ENCODE data around the gene TNXB.

DNA sequence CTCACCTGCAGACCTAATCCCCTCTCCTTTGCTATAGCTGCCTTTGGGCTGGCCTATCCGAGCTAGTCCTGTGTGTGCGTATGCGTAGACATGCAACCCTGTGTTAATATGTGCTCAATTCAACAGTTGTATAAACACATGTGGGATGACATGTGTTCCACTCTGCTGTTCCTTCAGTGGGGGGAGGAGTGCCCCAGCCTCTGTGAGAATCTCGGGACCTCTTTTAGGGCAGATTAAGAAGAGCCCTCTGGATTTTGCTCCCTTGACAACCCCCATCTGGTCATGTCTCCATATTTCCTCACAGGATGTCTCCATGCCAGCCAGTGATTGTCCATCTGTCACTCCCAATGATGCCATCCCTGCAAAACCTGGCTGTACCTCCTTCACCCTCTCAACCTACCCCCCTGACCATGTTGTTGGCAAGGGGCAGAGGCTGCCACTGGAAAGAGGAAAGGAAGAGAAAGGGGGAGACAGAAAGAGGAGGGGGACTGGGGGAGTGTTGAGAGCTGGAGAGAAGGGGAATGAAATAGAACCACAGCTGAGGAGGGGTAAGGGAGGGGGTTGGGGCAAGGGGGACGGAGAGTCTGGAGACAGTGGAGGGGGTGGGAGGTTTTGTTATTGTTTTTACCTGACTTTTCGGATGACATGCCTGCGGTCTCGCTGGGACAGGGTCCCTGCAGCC is 42.2 kb upstream of the TNXB start:
- TF ChIP-seq, protein P1, sequence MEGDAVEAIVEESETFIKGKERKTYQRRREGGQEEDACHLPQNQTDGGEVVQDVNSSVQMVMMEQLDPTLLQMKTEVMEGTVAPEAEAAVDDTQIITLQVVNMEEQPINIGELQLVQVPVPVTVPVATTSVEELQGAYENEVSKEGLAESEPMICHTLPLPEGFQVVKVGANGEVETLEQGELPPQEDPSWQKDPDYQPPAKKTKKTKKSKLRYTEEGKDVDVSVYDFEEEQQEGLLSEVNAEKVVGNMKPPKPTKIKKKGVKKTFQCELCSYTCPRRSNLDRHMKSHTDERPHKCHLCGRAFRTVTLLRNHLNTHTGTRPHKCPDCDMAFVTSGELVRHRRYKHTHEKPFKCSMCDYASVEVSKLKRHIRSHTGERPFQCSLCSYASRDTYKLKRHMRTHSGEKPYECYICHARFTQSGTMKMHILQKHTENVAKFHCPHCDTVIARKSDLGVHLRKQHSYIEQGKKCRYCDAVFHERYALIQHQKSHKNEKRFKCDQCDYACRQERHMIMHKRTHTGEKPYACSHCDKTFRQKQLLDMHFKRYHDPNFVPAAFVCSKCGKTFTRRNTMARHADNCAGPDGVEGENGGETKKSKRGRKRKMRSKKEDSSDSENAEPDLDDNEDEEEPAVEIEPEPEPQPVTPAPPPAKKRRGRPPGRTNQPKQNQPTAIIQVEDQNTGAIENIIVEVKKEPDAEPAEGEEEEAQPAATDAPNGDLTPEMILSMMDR (IDR thresholded peaks at IDR 0.05; ENCODE audit: low read depth, low read length): no peak
- no peak for TF ChIP-seq EZH2phosphoT487 (IDR thresholded peaks at IDR 0.05; ENCODE audit: low read depth)

Data from OCI-LY3 (cell line).